OCI-LY3 (cell line): ENCODE data around the gene PALM3.

ENCODE experiments used
- H2AFZ ChIP-seq: fragments of 200-600, 300-600 bp; shearing (Covaris generic); 2 replicates; pipeline ENCODE4 v1.6.0; 2014; ENCODE audit warnings: antibody characterized with exemption, low read depth, low read length
- H3K27ac ChIP-seq: fragments of 200-600, 300-600 bp; sonication (generic); 2 replicates; pipeline ENCODE4 v1.5.1; 2014; ENCODE audit warnings: mild to moderate bottlenecking, low read length, moderate library complexity, mixed read lengths
- H3K27me3 ChIP-seq: fragments of 200-600, 300-600 bp; sonication (generic); 2 replicates; pipeline ENCODE4 v1.6.1; 2014; ENCODE audit warnings: low read depth, low read length, mixed read lengths
- H3K36me3 ChIP-seq: fragments of 200-600, 300-600 bp; sonication (generic); replicated peaks from 2 replicates; pipeline ENCODE3; 2014; ENCODE audit warnings: low read depth, low read length, mixed read lengths
- H3K4me1 ChIP-seq: fragments of 300-600, 200-600 bp; sonication (generic); 2 replicates; pipeline ENCODE4 v1.6.1; 2014; ENCODE audit warnings: low read length, mixed read lengths
- H3K4me2 ChIP-seq: fragments of 200-600, 300-600 bp; sonication (generic); 2 replicates; pipeline ENCODE4 v1.6.1; 2014; ENCODE audit warnings: low read length, mixed read lengths
- H3K4me3 ChIP-seq: fragments of 300-600, 200-600 bp; sonication (generic); 2 replicates; pipeline ENCODE4 v1.5.1; 2014; ENCODE audit warnings: antibody characterized with exemption, mild to moderate bottlenecking, low read length, moderate library complexity
- H3K79me2 ChIP-seq: fragments of 300-600, 200-600 bp; shearing (Covaris generic); 2 replicates; pipeline ENCODE4 v1.6.1; 2014; ENCODE audit warnings: mild to moderate bottlenecking, low read length, mixed read lengths
- H3K9ac ChIP-seq: fragments of 300-600, 200-600 bp; shearing (Covaris generic); 2 replicates; pipeline ENCODE4 v1.6.0; 2014; ENCODE audit warnings: mild to moderate bottlenecking, low read length, moderate library complexity
- H3K9me3 ChIP-seq: fragments of 200-600, 300-600 bp; shearing (Covaris generic); 2 replicates; pipeline ENCODE4 v1.6.1; 2014; ENCODE audit warnings: low read length, mixed read lengths; ENCODE audit not compliant: insufficient read depth
- H4K20me1 ChIP-seq: fragments of 200-600, 300-600 bp; sonication (generic); 2 replicates; pipeline ENCODE4 v1.6.1; 2016; ENCODE audit warnings: low read length, mixed read lengths; ENCODE audit not compliant: insufficient read depth
- CTCF ChIP-seq: fragments of 200-600, 300-600 bp; sonication (generic); IDR thresholded peaks from 2 replicates; pipeline ENCODE4 v1.5.1; 2014; ENCODE audit warnings: antibody characterized with exemption, low read length, low read depth
- EZH2phosphoT487 ChIP-seq: fragments of 200-600 bp; shearing (Covaris generic); IDR thresholded peaks from 2 replicates; pipeline ENCODE4 v1.6.1; 2018; ENCODE audit warnings: antibody characterized with exemption, mixed run types, low read depth

PALM3 gene

GRCh38 chr19:14080887-14081796, 19.3 kb upstream of the PALM3 start:
- Histone ChIP-seq H3K79me2 (no peaks in the 10 kb centered on the region), H3K4me3 (peak overlapping the region; percentile 82), H3K4me2 (peak overlapping the region; percentile 87), H3K27ac (peak overlapping the region; percentile 55), H3K9me3 (no peaks in the 10 kb centered on the region), H4K20me1 (no peaks in the 10 kb centered on the region), H2AFZ (peak overlapping the region; percentile 66), H3K4me1 (peaks cover 14% of the 10 kb centered on the region), H3K27me3 (no peaks in the 10 kb centered on the region), H3K9ac (peak overlapping the region; percentile 76), H3K36me3 (no peaks in the 10 kb centered on the region)
- no peak for TF ChIP-seq CTCF
- no peak for TF ChIP-seq EZH2phosphoT487

GRCh38 chr19:14078411-14078810, 16.5 kb upstream of the PALM3 start:
- peaks cover 26% of the 10 kb centered on the region for H3K4me1 ChIP-seq
- H3K27ac ChIP-seq, result no peak overlapping the region
- H4K20me1 ChIP-seq, result no peaks in the 10 kb centered on the region
- TF ChIP-seq CTCF, result no peak
- TF ChIP-seq EZH2phosphoT487, result no peak
- no peak overlapping the region for H3K9ac ChIP-seq
- no peak overlapping the region for H3K4me2 ChIP-seq
- no peak overlapping the region for H3K4me3 ChIP-seq
- H2AFZ ChIP-seq, result no peak overlapping the region
- no peaks in the 10 kb centered on the region for H3K79me2 ChIP-seq
- no peaks in the 10 kb centered on the region for H3K27me3 ChIP-seq
- H3K36me3 ChIP-seq, result no peaks in the 10 kb centered on the region
- H3K9me3 ChIP-seq, result no peaks in the 10 kb centered on the region

- TF ChIP-seq EZH2phosphoT487, result no peak
- peak; percentile 3; the same call in 1 of the 2 replicates for TF ChIP-seq CTCF
- Histone ChIP-seq H3K4me2 (peak overlapping the region; percentile 91), H3K9ac (peak overlapping the region; percentile 60), H3K79me2 (no peaks in the 10 kb centered on the region), H3K27me3 (no peaks in the 10 kb centered on the region), H3K4me3 (peak overlapping the region; percentile 81), H2AFZ (peak overlapping the region; percentile 33), H3K36me3 (no peaks in the 10 kb centered on the region), H4K20me1 (no peaks in the 10 kb centered on the region), H3K9me3 (no peaks in the 10 kb centered on the region), H3K27ac (no peak overlapping the region), H3K4me1 (peaks cover 17% of the 10 kb centered on the region)
Measured at GRCh38 chr19:14073925-14074838, 12.3 kb upstream of the PALM3 start.
